ENCODE measurements around the gene CDC42EP2.

CDC42EP2 gene, protein sequence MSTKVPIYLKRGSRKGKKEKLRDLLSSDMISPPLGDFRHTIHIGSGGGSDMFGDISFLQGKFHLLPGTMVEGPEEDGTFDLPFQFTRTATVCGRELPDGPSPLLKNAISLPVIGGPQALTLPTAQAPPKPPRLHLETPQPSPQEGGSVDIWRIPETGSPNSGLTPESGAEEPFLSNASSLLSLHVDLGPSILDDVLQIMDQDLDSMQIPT
- total RNA-seq: 0 reads per million in 2 experiments

- peak; percentile 60 for DNase-seq (ENCODE audit: low read depth)
Measured at GRCh38 chr11:65314501-65315203, at the start of gene CDC42EP2. TSS of gene CDC42EP2 (plus strand) at chr11:65314866. CDS start at chr11:65320899, 6,033 bp downstream.

GRCh38 chr11:65266210-65266609, 48.5 kb upstream of the CDC42EP2 start:
- DNase-seq (ENCODE audit: low read depth): no peak

- peak; percentile 20 for DNase-seq (ENCODE audit: low read depth)
Measured at GRCh38 chr11:65274735-65275682, 39.7 kb upstream of the CDC42EP2 start.

- no peak for DNase-seq (ENCODE audit: low read depth)
Measured at GRCh38 chr11:65275906-65276305, 38.8 kb upstream of the CDC42EP2 start.

GRCh38 chr11:65277631-65278277, 36.9 kb upstream of the CDC42EP2 start:
- no peak for DNase-seq (ENCODE audit: low read depth)

- no peak for DNase-seq (ENCODE audit: low read depth)
Measured at GRCh38 chr11:65278356-65278755, 36.3 kb upstream of the CDC42EP2 start.

GRCh38 chr11:65279279-65279678, 35.4 kb upstream of the CDC42EP2 start:
- no peak for DNase-seq (ENCODE audit: low read depth)

- peak; percentile 17 for DNase-seq (ENCODE audit: low read depth)
Measured at GRCh38 chr11:65279741-65280440, 34.8 kb upstream of the CDC42EP2 start.

DNA sequence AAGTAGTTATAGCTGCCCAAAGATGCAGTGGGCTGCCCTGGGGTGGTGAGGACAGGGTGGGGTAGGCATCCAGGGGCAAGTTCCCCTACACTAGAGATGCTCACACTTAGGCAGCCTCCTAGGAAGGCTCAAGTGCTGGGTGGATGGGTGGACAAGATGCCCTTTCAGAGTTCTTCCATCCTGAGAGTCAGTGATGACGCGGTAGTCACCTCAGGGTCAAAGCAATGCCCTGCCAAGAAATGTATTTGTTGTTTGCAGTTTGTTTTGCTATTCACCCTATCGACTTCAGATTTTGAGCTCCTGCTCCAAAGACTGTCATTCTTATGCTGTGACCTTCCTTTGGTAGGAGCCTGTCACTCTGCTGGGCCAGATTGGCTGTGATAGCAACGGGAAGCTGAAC, 34.0 kb upstream of the CDC42EP2 start:
- DNase-seq (ENCODE audit: low read depth): no peak

DNA sequence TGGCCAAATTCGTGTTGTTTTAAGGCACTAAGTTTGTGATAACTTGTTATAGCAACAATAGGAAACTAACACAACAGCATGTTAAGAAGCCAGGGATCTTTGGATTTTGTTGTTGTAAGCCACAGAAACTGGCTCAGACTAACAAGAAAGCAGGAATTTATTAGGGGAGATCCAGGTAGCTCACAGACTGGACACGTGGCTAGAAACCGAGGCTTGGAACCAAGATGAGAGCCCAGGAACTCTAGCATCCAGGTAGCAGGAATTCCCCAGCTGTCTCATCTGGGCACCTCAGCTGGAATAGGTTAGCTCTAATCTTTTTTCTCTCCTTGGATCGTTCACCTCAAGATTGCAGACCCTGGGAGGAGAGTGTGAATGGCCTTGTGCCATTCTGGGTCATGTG, 28.0 kb upstream of the CDC42EP2 start:
- DNase-seq (ENCODE audit: low read depth): no peak

GRCh38 chr11:65287601-65288000, 27.1 kb upstream of the CDC42EP2 start:
- DNase-seq (ENCODE audit: low read depth): no peak

DNA sequence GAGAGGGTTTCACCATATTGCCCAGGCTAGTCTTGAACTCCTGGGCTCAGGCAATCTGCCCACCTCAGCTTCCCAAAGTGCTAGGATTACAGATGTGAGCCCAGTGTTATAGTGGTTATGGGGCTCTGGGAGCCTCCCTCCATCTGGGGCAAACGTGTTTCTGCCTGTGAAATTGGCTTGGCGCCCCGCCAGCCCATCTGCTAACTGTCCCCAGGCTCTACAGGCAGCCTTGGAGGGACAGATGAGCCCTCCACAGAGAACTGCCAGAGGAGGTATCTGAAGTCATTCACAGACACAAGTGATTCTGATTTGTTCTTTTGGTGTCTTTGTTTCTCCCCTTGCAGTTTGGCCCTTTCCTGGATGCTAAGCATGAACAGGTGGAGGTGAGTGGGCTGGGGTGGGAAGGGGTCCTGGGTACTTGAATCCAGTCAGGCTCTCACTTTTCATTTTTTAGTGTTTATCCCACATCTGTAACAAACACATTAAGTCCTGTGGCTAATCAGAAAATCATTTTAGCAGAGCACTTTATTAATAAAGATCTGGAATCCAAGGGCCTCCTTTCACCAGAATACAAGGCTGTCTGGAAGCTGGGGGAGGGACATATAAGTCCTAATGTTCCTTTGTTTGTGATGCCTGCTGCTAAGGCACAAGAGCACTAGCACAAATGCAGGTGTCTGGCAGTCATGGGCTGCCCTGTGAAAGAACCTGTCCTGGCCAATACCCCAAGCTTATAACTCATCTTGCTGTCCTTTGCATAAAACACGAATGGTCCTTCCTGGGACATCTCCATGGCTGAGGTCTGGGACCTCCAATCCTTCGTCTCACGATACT, 25.7 kb upstream of the CDC42EP2 start:
- DNase-seq (ENCODE audit: low read depth): no peak

GRCh38 chr11:65290448-65291165, 24.1 kb upstream of the CDC42EP2 start:
- no peak for DNase-seq (ENCODE audit: low read depth)

DNA sequence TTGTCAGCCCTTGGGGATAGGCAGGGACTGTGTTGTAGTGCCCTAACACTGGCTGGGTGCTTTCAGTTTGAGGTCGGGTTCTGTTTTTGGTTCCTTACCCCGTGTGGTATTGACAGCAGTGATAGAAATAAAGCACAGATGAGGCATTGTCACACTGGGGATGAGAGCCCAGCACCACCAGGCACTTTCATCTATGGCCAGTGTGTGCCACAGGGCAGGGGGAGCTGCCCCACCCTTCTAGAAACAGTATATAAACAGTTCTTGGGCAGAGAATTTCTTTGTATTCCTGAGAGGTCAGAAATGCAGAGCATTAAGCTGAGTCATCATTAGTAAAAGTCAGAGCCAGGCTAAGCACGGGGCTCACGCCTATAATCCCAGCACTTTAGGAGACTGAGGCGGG, 23.1 kb upstream of the CDC42EP2 start:
- no peak for DNase-seq (ENCODE audit: low read depth)

DNA sequence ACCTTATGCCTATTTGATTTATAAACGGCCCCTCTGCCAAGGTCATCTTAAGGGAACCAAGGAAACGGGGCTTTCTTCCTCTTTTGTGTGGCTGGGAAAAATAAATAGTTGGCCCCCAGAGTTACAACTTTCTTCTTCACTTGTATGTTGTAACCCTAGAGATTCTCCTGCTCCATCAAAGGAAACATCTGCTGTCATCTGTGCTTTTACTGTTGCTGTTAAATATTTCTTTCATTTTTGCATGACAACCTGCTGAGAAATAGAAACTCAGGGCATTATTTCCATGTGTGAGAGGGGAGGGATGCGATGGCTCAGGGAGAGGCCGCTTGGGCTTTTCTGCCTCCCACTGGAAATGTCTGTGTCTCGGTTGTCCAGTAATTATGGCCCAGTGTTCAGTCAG, 21.8 kb upstream of the CDC42EP2 start:
- DNase-seq (ENCODE audit: low read depth): no peak

- DNase-seq (ENCODE audit: low read depth): no peak
Measured at GRCh38 chr11:65293909-65294381, 20.7 kb upstream of the CDC42EP2 start.

GRCh38 chr11:65295001-65295400, 19.7 kb upstream of the CDC42EP2 start:
- no peak for DNase-seq (ENCODE audit: low read depth)

GRCh38 chr11:65295571-65296341, 18.9 kb upstream of the CDC42EP2 start:
- no peak for DNase-seq (ENCODE audit: low read depth)
